ENCODE measurements around the gene CYB561.
"Not testable (repeated sequence)": the region's sequence is repeated elsewhere in the genome, so short reads cannot be mapped to it uniquely, and the experiment has no call there.

The CYB561 gene

DNA sequence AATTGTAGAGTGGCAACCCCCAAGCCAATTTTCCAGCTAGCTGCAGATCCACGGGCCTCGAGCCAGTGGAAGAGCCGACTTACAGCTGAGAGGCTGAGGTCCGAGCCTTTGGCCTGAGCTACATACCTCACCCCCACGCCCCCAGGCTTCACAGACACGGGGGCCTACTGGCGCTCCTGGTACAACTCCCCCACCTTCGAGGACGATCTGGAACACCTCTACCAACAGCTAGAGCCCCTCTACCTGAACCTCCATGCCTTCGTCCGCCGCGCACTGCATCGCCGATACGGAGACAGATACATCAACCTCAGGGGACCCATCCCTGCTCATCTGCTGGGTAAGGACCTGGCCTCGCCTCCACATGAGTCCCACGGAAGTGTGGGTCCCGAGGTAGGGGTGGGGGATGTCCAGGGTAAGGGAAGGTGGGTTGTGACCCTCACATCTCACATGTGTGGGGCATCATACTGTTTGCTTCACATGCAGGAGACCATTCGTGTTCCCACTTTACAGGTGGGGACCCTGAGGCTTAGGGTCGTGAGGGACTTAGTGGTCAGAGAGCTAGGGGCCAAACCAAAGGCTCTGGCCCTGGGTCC lies 34.2 kb upstream of the CYB561 start:
- DNase-seq = no peak
- in situ Hi-C loops (cut with MboI; ENCODE audit: low pct_unique_long_range_greater_than_20kb, low sequenced_read_pairs) = no loop called here

DNA sequence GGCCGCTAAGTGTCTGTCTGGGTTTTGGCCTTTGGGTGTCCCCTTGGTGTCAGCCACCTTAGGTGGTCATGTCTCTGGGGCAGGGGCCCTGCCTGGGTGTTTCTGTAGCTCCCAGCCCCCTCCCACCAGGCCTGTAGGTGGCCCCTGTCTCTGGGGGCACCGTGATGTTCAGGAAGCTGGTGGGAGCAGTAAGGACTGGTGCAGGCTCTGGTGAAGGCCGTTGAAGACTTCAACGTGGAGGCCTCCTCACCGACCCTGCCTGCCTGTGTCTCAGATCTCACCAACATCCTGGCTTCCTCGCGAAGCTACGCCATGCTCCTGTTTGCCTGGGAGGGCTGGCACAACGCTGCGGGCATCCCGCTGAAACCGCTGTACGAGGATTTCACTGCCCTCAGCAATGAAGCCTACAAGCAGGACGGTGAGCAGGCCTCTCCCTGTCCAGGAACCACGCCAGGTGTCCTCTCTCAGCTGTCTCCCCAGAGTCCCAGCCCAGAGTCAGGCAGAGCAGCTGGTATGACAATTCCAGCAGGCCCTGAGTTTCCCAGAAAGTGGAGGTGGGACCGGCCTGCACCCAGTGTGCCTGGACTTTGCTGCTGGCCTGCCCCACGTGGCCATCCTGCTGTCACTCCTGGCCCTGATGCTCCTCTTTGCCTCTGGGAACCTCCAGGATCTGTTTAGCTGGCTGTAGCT lies 33.5 kb upstream of the CYB561 start:
- in situ Hi-C loops (cut with MboI; ENCODE audit: low pct_unique_long_range_greater_than_20kb, low sequenced_read_pairs) = no loop called here
- DNase-seq = no peak

DNA sequence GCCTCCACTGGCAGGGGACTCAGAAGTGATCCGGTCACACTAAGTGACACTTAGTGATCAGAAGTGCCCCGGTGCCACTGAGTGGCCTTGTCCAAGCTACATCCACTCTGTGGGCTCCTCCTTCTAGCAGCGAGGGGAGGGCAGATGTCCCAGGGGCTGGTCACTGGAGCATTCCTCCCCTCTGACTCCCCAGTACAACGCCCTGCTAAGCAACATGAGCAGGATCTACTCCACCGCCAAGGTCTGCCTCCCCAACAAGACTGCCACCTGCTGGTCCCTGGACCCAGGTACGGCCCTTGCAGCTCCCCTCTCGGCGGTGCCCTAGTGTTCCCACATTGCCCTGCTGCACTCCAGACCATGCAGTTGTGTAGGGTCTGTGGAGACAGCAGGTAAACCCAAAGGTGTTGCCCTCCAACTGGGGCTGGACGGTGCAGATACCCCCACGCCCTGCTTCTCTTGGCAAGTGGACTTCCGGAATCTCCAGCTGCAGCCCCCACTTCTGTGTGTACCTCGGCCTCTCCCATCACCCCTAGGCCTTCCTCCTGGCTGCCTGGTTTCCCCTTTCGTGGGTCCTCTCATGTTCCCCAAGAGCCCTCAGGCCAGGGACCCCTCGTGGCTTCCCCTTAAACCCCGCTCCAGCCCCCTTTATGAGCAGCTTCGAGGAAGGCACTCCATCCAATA lies 32.8 kb upstream of the CYB561 start:
- in situ Hi-C loops (cut with MboI; ENCODE audit: low pct_unique_long_range_greater_than_20kb, low sequenced_read_pairs) = no loop called here
- peak; percentile 85 for DNase-seq

DNA sequence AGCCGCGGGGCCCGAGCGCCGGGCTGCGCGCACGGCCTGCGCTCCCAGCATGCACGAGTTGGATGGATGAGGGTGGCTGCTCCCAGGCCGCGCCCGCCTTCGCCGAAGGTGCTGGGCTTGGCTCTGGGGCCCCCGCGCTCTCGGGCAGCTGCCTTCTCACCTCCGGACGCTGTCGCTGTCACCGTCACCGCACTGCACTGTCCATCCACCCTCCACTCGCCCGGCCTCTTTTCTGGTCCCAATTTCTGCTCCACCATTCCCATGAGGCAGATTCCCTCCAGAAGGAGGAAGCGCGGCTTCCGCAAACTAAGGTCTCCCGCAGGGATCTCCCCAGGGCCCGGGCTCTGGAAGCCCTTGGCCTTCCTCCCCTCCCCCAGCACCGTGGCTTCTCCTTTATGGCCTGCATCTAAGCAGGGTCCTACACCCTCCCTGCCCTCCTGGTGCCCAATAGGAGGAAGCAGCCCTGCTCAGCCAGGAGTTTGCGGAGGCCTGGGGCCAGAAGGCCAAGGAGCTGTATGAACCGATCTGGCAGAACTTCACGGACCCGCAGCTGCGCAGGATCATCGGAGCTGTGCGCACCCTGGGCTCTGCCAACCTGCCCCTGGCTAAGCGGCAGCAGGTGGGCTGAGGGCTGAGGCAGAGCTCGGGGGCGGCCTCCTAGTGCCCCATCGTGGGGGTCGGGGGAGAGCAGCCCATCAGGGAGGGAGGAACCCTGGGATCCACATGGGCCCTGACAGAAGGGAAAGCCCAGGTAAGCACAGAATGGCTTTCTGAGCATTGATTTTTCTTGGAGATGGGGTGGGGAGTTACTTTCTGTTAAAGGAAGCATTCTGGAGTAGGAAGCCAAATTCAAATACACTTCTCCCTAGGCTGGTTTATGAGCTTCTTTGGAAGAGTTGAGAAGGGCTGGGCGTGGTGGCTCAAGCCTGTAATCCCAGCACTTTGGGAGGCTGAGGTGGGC lies 31.7 kb upstream of the CYB561 start:
- in situ Hi-C loops (cut with MboI; ENCODE audit: low pct_unique_long_range_greater_than_20kb, low sequenced_read_pairs) = no loop called here
- DNase-seq = peak; percentile 51

DNA sequence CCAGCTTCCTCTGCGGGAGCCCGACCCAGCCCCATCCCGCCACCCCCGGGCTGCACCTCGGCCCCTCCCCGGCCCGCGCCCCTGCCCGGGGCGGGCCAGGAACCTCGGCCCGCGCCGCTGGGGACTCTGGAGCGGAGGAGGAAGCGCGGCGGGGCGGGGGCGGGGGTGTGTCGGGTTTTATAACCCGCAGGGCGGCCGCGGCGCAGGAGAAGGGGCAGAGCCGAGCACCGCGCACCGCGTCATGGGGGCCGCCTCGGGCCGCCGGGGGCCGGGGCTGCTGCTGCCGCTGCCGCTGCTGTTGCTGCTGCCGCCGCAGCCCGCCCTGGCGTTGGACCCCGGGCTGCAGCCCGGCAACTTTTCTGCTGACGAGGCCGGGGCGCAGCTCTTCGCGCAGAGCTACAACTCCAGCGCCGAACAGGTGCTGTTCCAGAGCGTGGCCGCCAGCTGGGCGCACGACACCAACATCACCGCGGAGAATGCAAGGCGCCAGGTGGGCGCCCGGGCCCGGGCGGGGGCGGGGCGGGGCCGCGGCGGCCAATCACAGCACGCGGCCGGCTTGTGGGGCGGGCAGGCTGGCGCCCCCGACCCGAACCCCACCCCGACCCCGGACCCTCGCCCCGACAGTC lies 30.9 kb upstream of the CYB561 start, which contains the start of gene ACE:
Gene ACE (plus strand): TSS at position 208 of the 626 bp plus-strand sequence. CDS start 34 bp downstream, at position 242.
- DNase-seq = peak; percentile 50
- in situ Hi-C loops (cut with MboI; ENCODE audit: low pct_unique_long_range_greater_than_20kb, low sequenced_read_pairs) = no loop called here

DNA sequence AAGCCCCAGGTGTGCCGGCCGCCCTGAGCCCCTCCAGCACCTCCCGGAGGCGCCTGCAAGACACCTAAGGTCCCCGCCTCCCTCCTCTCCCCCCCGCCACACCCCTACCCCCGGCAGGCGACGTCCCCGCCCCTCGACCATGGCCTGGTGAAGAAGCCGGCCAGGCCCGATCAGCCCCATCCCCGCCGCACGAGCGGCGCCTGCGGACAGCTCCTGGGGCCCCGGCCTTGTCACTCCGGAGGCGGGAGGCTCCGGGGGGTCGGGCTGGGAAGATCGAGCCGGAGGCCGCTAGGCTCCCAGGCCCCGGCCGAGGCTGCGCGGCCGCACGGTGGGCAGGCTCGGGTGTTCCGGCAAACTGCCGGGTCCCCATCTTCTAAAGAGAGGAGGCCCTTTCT lies 30.4 kb upstream of the CYB561 start:
- no peak for DNase-seq
- in situ Hi-C loops (cut with MboI; ENCODE audit: low pct_unique_long_range_greater_than_20kb, low sequenced_read_pairs) = no loop called here

DNA sequence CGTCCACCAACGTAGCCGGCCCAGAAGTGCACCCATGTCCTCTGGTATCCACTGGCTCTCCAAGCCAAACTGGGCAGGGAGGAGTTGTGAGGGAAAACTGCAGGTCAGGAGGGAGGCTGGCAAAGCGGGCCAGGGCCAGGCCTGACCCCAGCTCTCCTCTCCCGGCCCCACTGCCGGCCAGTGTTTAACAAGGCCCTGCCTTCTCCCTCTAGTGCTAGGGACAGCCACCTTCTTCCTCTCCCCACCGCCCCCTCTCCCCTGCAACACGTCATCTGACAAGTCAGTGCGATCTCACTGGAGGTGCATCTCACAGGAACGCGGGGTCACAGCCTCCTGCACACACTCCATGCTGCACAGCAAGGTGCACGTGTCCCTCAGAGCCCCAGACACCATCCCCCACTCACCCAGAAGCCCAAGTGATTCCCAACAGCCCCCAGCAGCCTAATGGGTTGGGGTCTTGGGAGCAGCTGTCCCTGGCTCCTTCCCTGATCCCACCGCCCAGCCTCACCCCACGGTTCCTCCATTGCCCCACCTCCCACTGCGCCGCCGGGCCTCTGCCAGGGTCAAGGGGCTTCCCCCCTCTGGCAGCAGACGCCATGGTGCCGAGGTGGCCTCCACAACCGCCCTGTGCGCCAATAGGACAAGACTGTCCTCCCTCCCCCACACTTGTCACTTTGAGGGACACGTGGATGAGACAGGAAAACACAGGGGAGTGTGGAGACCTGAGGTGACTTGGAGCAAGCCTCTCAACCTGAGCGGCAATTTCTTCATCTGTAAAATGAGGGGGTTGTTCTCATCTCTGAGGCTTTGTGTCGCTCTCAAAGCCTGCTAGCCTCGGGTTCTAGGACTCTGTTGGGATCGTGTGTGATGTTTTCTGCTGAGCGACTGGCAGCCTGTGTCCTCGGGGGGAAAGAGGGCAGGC lies 29.6 kb upstream of the CYB561 start:
- no peak for DNase-seq
- in situ Hi-C loops (cut with MboI; ENCODE audit: low pct_unique_long_range_greater_than_20kb, low sequenced_read_pairs) = no loop called here

DNA sequence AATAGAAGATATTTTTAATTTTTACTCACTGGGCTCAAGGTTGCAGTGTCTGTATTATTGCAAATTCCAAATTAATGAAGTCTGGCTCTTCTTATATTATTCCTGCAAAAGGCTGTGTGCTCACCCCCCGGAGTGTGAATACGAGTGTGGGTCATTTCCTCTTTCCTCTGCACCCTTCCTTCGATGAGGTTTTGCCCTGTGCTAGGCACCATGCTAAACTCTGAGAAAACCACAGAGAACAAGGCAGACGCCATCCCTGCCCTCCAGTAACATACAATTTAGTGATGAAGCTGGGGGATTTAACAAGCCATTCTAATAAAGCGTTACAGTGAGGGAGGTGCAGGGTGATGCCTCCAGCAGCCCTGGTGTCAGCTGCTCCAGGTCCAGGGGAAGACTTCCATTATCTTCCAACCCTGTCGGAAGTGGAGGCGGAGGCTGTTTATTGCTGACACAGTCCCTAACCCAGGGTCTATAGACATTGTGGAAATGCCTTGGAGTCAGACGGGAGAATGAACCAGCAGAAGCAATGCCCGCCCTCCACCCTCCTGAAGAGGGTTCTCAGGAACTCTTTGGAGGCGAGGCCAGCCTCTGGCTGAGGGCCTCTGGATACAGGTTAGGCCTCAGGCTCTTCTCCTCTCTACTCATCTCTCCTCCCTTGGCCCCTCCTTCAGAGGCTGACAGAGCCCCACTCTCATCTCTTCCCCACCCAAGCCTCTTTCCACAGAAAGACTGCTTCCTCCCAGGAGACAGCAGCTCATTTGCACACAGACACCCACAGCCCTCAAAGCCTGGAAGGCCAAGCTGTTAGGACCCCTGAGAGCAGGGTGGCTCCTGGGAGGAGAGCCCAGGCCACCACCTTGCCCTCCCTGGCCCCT lies 28.7 kb upstream of the CYB561 start:
- in situ Hi-C loops (cut with MboI; ENCODE audit: low pct_unique_long_range_greater_than_20kb, low sequenced_read_pairs) = no loop called here
- DNase-seq = no peak

DNA sequence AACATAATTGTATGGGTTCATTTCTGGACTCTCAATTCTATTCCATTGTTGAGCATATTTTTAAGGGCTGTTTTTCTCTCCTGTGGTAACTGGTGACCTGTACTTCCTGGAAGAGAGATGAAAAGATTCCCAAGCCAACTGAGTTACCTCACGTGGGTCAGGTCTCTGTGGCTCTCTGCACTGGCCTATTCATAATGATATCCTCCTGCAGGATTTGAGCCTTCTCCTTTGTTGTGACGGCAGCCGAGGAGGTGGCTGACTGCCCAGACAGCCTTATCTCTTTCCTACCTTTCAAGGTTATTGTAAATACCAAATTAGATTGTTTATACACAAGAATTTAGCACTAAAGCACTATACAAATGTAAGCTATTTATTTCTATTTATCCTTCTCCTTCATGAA lies 28.1 kb upstream of the CYB561 start:
- in situ Hi-C loops (cut with MboI; ENCODE audit: low pct_unique_long_range_greater_than_20kb, low sequenced_read_pairs) = no loop called here
- DNase-seq = no peak

DNA sequence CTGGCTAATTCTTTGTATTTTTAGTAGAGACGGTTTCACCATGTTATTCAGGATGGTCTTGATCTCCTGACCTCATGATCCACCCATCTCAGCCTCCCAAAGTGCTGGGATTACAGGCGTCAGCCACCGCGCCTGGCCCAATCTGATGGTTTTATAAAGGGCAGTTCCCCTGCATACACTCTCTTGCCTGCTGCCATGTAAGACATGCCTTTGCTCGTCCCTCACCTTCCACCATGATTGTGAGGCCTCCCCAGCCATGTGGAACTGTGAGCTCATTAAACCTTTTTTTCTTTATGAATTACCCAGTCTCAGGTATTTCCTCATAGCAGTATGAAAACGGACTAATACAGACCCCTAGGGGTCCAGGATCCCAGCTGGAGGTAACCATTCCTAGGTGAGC lies 22.0 kb upstream of the CYB561 start:
- in situ Hi-C loops (cut with MboI; ENCODE audit: low pct_unique_long_range_greater_than_20kb, low sequenced_read_pairs); DNase-seq: not testable (repeated sequence)

DNA sequence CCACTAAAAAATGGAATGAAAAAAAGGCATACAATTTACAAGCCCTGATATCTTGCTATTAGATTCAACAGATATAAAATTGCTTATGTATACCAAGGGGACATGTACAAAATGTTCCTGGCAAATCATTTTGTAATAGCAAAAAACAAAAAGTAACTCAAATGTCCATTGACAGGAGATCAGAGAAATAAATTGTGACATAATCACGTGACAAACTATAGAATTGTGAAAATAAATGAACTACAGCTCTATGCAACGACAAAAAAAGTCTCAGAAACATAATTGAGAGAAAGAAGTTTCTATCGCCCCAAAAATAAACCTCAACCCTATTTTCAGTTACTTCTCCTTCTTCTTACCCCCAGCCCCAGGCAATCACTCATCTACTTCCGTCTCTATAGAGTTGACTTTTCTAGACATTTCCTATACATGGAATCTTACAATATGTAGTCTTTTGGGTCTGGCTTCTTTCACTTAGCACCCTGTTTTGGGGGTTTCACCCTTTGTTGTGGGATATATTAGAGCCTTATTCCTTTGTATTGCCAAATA lies 18.7 kb upstream of the CYB561 start:
- in situ Hi-C loops (cut with MboI; ENCODE audit: low pct_unique_long_range_greater_than_20kb, low sequenced_read_pairs) = no loop called here
- DNase-seq = no peak

DNA sequence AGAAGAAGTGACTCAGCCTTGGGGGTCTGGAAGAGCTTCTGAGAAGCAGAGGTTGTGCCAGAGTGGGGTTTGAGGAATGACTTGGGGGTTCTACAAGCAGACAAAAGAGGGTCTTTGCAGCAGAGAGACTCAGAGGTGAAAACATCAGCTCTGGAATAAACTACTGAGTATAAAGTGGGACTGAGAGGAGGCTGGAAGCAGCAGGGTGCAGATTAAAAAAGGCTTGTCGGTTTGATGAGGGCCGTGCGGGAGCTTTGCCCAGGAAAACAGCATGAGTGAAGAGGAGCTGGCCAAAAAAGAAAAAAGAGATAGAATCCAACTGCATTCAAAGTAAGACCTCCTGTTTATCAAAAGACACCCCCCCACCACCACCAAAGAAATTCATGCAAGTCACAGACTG lies 17.7 kb upstream of the CYB561 start:
- in situ Hi-C loops (cut with MboI; ENCODE audit: low pct_unique_long_range_greater_than_20kb, low sequenced_read_pairs) = no loop called here
- no peak for DNase-seq

DNA sequence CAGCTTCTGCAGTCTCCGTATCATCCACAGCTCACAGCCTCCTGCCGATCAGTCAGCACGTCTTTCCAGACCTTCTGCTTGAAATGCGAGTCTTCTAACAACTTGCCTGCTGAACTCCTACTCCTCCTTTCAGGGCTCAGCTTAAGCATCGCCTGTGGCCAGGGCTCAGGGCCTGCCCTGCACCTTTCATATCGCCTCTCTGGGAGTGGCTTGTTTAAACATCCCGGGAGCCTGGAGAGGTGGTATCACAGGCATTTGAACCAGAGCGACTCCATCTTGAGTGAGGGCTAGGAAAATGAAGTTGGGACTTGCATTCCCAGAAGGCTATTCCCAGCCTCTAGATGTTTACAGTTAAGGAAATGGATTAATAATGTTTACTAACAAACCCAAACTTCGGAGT lies 13.9 kb upstream of the CYB561 start:
- in situ Hi-C loops (cut with MboI; ENCODE audit: low pct_unique_long_range_greater_than_20kb, low sequenced_read_pairs) = no loop called here
- no peak for DNase-seq

DNA sequence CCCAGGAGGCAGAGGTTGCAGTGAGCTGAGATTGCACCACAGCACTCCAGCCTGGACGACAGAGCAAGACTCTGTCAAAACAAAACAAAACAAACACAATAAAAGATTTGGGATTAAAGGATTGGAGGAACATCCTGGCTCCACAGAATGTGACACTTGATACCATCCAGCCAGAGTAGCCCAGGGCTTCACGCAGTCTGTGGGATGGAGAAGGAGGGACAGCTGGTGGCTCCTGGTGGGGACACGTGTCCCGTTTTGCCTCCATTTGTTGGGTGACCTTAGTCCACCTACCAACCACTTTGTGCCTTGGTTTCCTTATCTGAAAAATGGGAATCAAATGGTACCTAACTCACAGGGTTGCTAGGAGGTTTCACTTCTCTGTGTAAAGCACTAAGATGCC lies 12.4 kb upstream of the CYB561 start:
- no peak for DNase-seq
- in situ Hi-C loops (cut with MboI; ENCODE audit: low pct_unique_long_range_greater_than_20kb, low sequenced_read_pairs) = no loop called here

DNA sequence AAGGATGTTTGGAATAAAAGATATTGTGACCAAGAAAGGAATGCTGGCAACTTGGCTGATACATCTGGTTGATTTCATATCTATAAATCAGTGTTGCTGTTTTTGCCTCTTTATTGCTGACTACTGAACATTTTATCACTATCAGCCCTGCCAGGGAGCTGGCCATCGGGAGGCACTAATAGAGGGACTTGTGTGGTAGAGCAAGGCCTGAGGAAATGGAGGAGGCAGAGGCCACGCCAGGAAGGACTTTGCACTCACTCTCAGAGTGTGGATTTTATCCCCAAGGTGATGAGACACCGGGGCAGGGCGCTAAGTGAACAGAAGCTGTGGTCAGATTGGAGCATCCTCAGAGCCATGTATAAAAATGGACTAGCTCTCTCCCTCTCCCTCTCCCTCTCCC lies 9.3 kb upstream of the CYB561 start:
- in situ Hi-C loops (cut with MboI; ENCODE audit: low pct_unique_long_range_greater_than_20kb, low sequenced_read_pairs) = no loop called here
- DNase-seq = no peak

DNA sequence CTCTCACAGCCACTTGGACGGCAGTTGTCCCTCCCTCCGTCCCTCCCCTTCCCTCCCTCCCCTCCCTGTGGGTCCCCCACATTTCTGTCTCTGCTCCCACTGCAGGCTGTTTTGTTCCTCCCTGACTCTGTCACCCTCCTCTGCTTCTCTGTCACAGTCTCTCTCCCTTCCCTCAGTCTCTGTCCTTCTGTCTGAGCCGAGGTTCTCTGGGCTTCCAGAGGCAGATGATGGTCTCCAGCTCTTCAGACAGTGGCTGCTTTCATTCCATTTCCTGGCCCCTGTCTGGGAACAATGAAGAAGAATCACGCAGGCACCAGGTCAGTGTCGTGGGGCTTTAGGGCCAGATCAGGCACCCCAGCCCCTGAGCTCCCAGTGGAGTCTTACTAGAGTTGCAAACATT lies 8.8 kb upstream of the CYB561 start:
- in situ Hi-C loops (cut with MboI; ENCODE audit: low pct_unique_long_range_greater_than_20kb, low sequenced_read_pairs) = no loop called here
- no peak for DNase-seq

DNA sequence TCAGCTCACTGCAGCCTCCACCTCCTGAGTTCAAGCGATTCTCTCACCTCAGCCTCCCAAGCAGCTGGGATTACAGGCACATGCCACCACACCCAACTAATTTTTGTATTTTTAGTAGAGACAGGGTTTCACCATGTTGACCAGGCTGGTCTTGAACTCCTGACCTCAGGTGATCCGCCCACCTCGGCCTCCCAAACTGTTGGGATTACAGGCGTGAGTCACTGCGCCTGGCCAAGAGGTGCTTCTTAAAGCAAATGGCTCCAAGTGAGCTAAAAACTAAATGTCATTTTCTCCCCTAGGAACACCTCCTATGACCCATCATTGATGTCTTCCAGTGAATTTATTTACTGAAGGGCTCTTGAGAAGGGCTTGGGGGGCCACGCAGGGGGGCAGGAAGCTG lies 8.3 kb upstream of the CYB561 start:
- in situ Hi-C loops (cut with MboI; ENCODE audit: low pct_unique_long_range_greater_than_20kb, low sequenced_read_pairs); DNase-seq: not testable (repeated sequence)
